Progenitor cell of endocrine pancreas (in vitro differentiated cells): ENCODE measurements around the gene AK1. TPM values are rescaled to one million over a fixed set of nuclear protein-coding genes. Genes with fewer than 3 reads are reported as not detected.
A peak's percentile ranks its signal among the peaks of the same experiment; 100 is the strongest.

Experiments used
- DNase-seq: peaks from one replicate; pipeline ENCODE4 v3.0.0; 2021; ENCODE audit warnings: low spot score; ENCODE audit not compliant: unreplicated experiment
- H3K27ac Mint-ChIP-seq: 2 replicates; pipeline ENCODE4 v1.8.0; 2021; ENCODE audit warnings: mild to moderate bottlenecking, moderate library complexity, mixed read lengths
- H3K27me3 Mint-ChIP-seq: 2 replicates; pipeline ENCODE4 v1.8.0; 2021; ENCODE audit warnings: mixed read lengths
- H3K36me3 Mint-ChIP-seq: 2 replicates; pipeline ENCODE4 v1.8.0; 2022; ENCODE audit warnings: mixed read lengths; ENCODE audit not compliant: insufficient read depth
- H3K4me1 Mint-ChIP-seq: 2 replicates; pipeline ENCODE4 v1.8.0; 2021; ENCODE audit warnings: low read depth, mixed read lengths
- H3K4me3 Mint-ChIP-seq: 2 replicates; pipeline ENCODE4 v1.8.0; 2021; ENCODE audit warnings: low read depth, mild to moderate bottlenecking, moderate library complexity, mixed read lengths
- H3K9me3 Mint-ChIP-seq: 2 replicates; pipeline ENCODE4 v1.8.0; 2021; ENCODE audit warnings: low read depth, mixed read lengths
- total RNA-seq: library from RNA; stranded (reverse); gene quantifications from 2 replicates; pipeline ENCODE4 v1.2.1, GENCODE V29; 2021
- TF ChIP-seq, protein P1 (sequence below): fragments of 200-600 bp; sonication (generic); IDR thresholded peaks from one replicate; pipeline ENCODE4 v1.5.0; 2021; ENCODE audit warnings: antibody characterized with exemption, mild to moderate bottlenecking; ENCODE audit not compliant: unreplicated experiment

Gene AK1
- total RNA-seq, 1 donor from 2014 or later: 46.2 TPM

DNA sequence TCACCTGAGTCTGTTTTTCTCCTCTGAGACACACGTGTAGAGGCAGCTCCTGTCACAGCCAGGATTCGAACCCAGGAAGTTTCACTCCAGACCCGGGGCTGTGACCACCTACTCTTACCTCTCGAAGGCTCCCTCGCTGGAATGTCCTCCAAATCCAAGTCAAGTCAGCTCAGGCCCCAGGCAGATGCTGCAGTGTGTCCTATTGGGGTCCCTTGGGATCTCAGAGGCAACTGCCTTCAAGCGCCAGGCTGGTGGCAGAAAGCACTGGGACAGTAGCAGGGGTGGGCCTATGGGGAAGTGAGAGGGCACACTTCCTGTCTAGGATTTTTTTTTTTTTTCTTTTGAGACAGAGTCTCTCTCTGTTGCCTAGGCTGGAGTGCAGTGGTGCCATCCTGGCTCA, 40.1 kb upstream of the AK1 start:
- peaks cover 4% of the 10 kb centered on the region for H3K4me1 Mint-ChIP-seq
- H3K9me3 Mint-ChIP-seq: no peaks in the 10 kb centered on the region
- no peak for DNase-seq
- no peak overlapping the region for H3K4me3 Mint-ChIP-seq
- H3K36me3 Mint-ChIP-seq: no peaks in the 10 kb centered on the region
- peaks cover 25% of the 10 kb centered on the region for H3K27me3 Mint-ChIP-seq
- TF ChIP-seq, protein P1, sequence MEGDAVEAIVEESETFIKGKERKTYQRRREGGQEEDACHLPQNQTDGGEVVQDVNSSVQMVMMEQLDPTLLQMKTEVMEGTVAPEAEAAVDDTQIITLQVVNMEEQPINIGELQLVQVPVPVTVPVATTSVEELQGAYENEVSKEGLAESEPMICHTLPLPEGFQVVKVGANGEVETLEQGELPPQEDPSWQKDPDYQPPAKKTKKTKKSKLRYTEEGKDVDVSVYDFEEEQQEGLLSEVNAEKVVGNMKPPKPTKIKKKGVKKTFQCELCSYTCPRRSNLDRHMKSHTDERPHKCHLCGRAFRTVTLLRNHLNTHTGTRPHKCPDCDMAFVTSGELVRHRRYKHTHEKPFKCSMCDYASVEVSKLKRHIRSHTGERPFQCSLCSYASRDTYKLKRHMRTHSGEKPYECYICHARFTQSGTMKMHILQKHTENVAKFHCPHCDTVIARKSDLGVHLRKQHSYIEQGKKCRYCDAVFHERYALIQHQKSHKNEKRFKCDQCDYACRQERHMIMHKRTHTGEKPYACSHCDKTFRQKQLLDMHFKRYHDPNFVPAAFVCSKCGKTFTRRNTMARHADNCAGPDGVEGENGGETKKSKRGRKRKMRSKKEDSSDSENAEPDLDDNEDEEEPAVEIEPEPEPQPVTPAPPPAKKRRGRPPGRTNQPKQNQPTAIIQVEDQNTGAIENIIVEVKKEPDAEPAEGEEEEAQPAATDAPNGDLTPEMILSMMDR: no peak
- H3K27ac Mint-ChIP-seq: no peak overlapping the region

- DNase-seq: peak; percentile 92
- Mint-ChIP-seq H3K36me3 (no peaks in the 10 kb centered on the region), H3K27ac (no peak within 1 kb of the TSS), H3K4me3 (peak within 1 kb of the TSS; percentile 64), H3K4me1 (peaks cover 4% of the 10 kb centered on the region), H3K27me3 (peaks cover 22% of the 10 kb centered on the region), H3K9me3 (no peaks in the 10 kb centered on the region)
- TF ChIP-seq, protein P1: no peak
These were observed 39.5 kb upstream of the AK1 start, which contains the start of gene ST6GALNAC4 for GRCh38 chr9:127916720-127917581. Gene ST6GALNAC4 (minus strand): TSS chr9:127917041. CDS start chr9:127916419, 622 bp downstream.

DNA sequence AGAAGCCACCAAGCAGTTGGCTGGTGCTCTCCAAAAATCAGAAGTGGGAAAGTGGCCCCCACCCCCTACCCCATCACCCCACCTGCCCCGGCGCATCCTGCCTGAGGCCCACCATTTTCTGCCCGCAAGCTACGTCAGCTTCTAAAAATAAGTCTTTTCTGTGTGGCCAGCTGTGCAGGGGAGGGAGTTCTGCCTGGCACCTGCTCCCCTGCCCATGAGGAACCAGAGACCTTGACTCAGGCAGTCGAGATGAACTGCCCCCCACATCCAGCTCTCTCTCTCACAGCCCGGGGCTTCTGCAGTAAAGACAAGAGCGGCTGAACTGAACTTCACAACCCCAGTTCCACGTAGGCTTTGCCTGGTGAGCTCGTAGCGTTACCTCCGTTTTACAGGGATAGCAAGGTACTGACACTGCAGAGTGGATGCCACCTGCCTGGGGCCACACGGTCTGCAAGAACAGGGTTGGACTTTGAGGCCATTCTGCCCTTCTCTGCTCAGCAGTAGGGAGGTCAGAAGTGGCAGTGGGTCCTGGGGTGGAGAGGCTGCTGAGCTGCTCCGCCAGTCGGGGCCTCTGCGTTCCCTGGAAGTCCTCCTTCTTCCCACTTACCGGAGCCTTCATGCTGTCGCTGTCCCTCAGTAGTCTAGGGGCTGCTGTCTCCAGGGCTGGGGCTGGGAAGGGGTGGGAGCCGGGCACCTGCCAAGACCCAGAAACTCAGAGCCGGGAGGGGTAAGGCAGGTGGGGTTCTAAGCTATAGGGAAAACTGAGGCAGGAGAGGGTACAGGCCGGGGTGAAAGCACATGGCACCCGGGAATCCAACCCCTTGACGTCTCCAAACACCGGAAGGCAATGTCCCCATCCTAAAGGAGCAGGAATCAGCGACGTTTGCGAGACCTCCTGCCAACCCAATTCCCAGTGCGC, 38.6 kb upstream of the AK1 start:
- Mint-ChIP-seq H3K27ac (no peak overlapping the region), H3K9me3 (no peaks in the 10 kb centered on the region), H3K27me3 (peaks cover 21% of the 10 kb centered on the region), H3K36me3 (peaks cover under 1% of the 10 kb centered on the region), H3K4me3 (peak overlapping the region; percentile 64), H3K4me1 (peaks cover 4% of the 10 kb centered on the region)
- TF ChIP-seq, protein P1: no peak
- no peak for DNase-seq

DNA sequence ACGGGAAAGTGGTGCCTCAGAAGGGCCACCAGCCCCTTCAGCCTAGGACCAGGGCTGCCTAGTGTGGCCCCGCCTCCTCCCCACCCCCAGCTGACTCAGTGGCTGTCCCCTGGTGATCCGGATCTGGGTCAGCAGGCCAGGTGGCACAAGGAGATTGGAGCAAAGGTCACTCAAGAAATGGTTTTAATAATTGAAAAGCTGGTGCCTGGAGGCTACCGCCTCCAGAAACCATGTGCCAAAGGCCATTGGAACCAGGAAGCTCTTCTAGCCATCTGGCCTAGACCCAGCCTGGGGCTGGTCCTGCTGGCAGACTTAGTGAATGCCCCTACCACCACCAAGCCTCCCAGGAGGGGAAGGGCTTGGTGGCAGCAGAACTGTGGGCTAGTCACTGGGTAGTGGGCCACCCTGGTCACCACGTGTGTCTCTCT, 37.9 kb upstream of the AK1 start:
- Mint-ChIP-seq H3K4me1 (peaks cover 4% of the 10 kb centered on the region), H3K27me3 (peaks cover 18% of the 10 kb centered on the region), H3K4me3 (no peak overlapping the region), H3K9me3 (no peaks in the 10 kb centered on the region), H3K36me3 (peaks cover 1% of the 10 kb centered on the region), H3K27ac (no peak overlapping the region)
- TF ChIP-seq, protein P1: no peak
- DNase-seq: no peak

DNA sequence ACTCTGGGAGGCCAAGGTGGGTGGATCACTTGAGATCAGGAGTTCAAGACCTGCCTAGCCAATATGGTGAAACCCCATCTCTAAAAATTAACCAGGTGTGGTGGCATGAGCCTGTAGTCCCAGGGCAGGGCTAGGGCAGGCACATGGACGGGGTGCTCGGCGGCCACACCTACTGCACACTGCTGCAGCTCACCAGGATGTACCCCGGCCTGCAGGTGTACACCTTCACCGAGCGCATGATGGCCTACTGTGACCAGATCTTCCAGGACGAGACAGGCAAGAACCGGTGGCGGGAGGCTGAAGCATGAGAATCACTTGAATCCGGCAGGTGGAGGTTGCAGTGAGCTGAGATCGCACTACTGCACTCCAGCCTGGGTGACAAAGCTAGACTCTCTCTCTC, 36.2 kb upstream of the AK1 start:
- Mint-ChIP-seq H3K4me1 (peaks cover 4% of the 10 kb centered on the region), H3K36me3 (peaks cover 1% of the 10 kb centered on the region), H3K27ac (no peak overlapping the region), H3K9me3 (no peaks in the 10 kb centered on the region), H3K27me3 (peaks cover 8% of the 10 kb centered on the region), H3K4me3 (no peak overlapping the region)
- no peak for DNase-seq
- TF ChIP-seq, protein P1: no peak
